GM18502 (cell line): ENCODE results near the gene TCF25.
"Not testable (repeated sequence)": the region's sequence is repeated elsewhere in the genome, so short reads cannot be mapped to it uniquely, and the experiment has no call there.

Source experiments
- ATAC-seq: cut with Tn5 transposase; IDR thresholded peaks from one replicate; pipeline ENCODE4 v1.9.1; 2021; ENCODE audit warnings: mild to moderate bottlenecking; ENCODE audit not compliant: unreplicated experiment, poor library complexity

The TCF25 gene, protein sequence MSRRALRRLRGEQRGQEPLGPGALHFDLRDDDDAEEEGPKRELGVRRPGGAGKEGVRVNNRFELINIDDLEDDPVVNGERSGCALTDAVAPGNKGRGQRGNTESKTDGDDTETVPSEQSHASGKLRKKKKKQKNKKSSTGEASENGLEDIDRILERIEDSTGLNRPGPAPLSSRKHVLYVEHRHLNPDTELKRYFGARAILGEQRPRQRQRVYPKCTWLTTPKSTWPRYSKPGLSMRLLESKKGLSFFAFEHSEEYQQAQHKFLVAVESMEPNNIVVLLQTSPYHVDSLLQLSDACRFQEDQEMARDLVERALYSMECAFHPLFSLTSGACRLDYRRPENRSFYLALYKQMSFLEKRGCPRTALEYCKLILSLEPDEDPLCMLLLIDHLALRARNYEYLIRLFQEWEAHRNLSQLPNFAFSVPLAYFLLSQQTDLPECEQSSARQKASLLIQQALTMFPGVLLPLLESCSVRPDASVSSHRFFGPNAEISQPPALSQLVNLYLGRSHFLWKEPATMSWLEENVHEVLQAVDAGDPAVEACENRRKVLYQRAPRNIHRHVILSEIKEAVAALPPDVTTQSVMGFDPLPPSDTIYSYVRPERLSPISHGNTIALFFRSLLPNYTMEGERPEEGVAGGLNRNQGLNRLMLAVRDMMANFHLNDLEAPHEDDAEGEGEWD

GRCh38 chr16:89873109-89873971 is at the start of gene TCF25:
Gene TCF25 (plus strand): TSS chr16:89873592. CDS start chr16:89873668, 76 bp downstream.
- peak; percentile 45 for ATAC-seq

- ATAC-seq = not testable (repeated sequence)
Observed at GRCh38 chr16:89823824-89824148, 49.6 kb upstream of the TCF25 start.

DNA sequence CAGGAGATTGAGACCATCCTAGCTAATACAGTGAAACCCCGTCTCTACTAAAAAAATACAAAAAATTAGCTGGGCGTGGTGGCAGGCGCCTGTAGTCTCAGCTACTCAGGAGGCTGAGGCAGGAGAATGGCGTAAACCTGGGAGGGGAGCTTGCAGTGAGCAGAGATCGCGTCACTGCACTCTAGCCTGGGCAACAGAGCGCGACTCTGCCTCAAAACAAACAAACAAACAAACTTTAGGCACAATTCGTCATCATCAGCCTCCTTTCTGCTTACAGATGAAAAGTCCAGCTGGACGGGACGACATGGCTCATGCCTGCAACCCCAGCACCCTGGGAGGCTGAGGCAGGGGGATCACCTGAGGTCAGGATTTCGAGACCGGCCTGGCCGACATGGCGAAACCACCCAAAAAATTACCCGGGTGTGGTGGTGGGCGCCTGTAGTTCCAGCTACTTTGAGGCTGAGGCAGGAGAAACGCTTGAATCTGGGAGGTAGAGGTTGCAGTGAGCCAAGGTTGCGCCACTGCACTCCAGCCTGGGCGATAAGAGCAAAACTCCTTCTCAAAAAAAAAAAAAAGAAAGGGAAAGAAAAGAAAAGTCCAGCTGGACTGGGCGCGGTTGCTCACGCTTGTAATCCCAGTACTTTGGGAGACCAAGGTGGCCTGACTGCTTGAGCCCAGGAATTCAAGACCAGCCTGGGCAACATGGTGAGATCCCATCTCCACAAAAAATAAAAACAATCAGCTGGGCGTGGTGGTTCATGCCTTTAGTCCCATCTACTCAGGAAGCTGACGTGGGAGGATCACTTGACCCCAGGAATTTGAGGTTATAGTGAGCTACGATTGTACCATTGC is 46.6 kb upstream of the TCF25 start:
- ATAC-seq = no peak

DNA sequence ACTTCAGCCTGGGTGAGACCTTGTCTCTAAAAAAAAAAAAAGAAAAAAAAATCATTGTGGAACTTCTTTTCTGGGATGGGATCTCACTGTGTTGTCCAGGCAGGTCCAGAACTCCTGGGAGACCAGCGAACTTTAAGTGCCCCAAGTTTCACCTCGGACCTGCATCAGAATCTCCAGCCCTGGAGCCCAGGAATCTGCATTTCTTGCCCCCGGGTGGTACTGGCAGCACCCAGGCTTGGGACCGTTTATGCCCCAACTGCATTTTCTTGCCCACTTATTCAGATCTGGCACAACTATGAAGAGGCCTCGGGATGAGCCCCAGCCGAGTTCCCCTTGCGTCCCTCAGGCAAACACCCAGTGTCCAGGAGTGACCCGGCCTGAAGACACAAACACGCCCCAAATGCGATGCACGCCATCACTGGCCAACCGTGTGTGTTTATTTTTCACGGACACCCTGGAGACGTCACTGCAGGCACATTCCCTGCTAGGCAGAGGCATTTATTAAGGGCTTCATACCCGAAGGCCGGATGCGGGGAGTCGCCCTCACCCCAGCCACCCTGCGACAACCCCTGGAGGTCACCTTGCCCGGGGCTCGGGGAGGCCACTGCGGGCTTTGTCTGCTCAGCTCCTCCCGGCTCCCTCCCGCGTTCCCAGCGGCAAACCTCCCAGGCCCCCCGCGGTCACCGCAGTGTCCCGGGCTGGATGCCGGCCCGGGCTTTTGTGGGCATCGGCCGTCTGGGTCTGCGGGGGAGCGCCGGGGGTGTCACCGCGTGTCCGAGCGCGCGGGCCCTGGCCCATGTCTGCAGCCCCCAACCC is 45.8 kb upstream of the TCF25 start:
- no peak for ATAC-seq

DNA sequence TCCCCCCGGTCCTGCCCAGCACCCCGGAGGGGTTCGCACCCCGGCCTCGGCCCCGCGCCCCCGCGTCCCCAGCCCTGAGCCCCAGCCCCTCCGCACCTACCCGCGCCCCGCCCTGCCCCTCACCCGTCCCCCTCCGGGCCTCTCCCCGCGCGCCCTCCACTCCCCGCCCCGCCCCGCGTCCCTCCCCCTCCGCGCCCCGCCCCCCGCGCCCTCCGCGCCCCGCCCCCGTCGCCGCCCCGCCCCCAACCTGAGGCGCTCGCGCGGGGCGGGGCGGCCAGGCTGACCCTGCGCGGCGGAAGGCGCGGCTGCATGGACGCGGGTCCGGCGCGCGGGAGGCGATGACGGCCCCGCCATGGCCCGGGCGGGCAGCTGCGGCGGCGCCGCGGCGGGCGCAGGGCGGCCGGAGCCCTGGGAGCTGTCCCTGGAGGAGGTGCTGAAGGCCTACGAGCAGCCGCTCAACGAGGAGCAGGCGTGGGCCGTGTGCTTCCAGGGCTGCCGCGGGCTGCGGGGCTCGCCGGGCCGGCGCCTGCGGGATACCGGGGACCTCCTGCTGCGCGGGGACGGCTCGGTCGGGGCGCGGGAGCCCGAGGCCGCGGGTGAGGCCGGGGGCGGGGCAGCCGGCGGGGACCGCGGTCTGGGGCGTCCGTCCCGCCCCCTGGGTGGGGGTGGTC is 45.1 kb upstream of the TCF25 start, which contains the start of gene SPIRE2:
Gene SPIRE2 (plus strand): TSS at position 277 of the 671 bp plus-strand sequence. CDS start 76 bp downstream, at position 353.
- ATAC-seq = no peak

- ATAC-seq = no peak
Observed at GRCh38 chr16:89828870-89829629, 44.3 kb upstream of the TCF25 start.

GRCh38 chr16:89829630-89830437 is 43.6 kb upstream of the TCF25 start:
- ATAC-seq = no peak

DNA sequence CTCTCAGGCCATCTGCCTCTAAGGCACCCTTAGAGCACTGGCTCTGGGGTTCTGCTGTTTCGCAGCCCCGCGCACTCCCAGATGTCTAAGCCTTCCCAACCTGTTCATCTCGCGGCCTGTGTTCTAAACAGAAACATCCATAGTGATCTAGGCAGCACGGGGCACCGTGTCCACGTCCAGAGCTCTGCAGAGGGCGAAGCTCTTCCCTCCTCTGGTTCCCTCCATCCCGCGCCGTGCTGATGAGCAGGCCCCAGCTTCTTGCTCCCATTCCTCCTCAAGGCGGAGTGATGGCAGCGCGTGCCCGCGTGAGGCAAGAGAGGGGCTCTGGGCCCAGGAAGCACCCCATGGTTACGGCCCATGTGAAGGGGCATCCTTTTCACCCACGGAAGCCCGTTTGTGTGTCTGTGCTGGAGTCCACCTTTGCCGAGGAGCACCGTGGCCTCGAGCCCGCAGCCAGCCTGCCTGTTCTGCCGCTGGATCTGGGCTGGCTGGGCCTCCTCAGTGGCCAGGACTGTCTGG is 41.5 kb upstream of the TCF25 start:
- ATAC-seq = no peak

GRCh38 chr16:89833664-89834363 is 39.6 kb upstream of the TCF25 start:
- ATAC-seq = not testable (repeated sequence)

GRCh38 chr16:89834813-89835363 is 38.5 kb upstream of the TCF25 start:
- ATAC-seq = not testable (repeated sequence)

DNA sequence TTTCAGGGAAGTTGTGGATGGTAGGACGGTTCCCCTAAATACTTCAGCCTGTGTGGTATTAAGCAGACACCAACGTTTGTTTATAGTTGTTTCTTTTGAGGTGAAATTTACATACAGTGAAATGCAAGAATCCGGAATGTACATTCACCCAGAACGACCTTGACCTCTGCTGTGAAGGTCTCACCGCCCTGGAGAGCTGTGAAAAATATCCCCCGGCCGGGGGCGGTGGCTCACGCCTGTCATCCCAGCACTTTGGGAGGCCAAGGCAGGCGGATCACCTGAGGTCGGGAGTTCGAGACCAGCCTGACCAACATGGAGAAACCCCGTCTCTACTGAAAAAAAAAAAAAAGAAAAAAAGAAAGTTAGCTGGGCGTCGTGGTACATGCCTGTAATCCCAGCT is 36.9 kb upstream of the TCF25 start:
- not testable (repeated sequence) for ATAC-seq

DNA sequence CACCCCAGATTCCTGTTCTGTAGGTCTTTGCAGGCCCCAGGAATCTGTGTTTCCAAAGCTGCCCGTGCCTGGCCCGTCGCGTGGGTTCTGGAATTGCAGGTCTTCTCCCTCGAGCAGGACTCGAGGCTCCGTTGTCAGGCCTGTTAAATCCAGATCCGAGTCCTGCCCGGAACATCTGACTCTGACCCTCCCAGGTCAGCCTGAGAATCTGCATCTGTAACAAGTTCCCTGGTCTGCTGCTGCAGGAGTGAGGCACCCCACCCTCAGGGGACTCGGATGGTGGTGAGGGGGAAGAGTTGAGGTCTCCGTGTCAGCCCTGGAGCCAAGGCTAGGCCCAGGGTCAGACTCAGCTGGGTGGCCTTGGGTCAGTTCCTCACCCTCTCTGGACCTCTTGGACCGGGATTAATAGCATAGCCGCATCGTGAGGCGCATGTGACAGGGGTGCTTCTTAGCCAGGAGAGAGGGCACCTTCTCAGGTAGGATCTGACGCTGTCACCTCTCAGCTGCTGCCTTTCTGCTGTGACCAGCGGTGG is 36.3 kb upstream of the TCF25 start:
- no peak for ATAC-seq

GRCh38 chr16:89841275-89841674 is 32.1 kb upstream of the TCF25 start:
- no peak for ATAC-seq

DNA sequence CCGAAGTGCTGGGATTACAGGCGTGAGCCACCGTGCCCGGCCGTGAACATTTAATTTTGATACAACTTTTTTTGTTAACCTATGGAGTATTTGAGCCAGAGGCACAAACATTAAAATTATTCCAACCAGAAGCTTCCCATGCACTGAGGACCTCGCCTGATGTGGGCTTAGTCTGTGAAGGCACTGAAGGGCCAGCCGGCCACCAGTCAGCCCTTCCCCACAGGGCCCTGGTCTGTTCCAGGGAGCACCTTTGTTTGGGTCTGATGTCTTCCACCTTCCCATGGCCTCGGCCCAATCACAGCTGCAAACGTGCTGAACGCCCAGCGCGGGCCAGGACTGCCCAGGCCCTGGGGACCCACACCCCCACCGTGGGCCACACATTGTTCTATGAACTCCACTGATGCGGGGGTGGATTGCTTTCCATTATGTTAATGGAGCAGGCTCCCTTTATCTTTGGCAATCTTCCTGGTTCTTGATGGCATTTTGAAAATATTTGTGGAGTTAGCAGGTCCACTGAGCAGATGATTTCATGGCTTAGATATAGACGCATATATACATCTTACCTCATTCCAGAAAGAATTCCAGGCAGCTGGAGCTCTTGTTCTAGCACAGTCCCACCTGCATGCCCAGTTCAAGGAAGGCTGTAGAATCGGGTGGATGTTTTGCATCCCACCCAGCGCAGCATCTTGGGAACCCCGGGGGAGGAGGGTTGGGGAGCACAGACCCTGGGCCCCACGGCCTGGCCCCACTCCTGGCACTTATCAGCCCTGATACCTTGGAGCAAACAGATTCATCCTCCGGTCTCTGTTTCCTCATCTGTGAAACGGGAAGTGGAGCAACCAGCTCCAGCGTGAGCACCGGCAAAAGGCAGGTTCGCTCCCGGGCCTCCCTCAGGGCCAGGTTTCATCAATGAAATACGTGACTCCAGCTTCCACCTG is 30.7 kb upstream of the TCF25 start:
- ATAC-seq = no peak
